ENCODE measurements around the gene ITGB5.

GRCh38 chr3:124829819-124830554, 57.2 kb downstream of the ITGB5 start:
- TF ChIP-seq POLR2A (IDR thresholded peaks at IDR 0.05; ENCODE audit: low read depth, low read length) = no peak
- TF ChIP-seq POLR2AphosphoS5 (IDR thresholded peaks at IDR 0.05; ENCODE audit: low read depth, low read length) = no peak
- TF ChIP-seq TAF1 (IDR thresholded peaks at IDR 0.05; ENCODE audit: low read depth, low read length) = no peak
